RWPE2 (cell line): ENCODE measurements around the gene DRC3.
A peak's percentile ranks its signal among the peaks of the same experiment; 100 is the strongest.

Experiments
- ATAC-seq: fragments of 200-7000 bp; cut with Tn5 transposase; 3 replicates; pipeline ENCODE4 v1.9.1; 2021; ENCODE audit warnings: low read depth
- DNase-seq: peaks from one replicate; pipeline ENCODE4 v3.0.0-alpha.2; 2020; ENCODE audit warnings: low spot score
- H3K27ac ChIP-seq: fragments of 450-650 bp; 2 replicates; pipeline ENCODE4 v1.5.1; 2017; ENCODE audit warnings: mild to moderate bottlenecking; ENCODE audit not compliant: poor library complexity, severe bottlenecking
- H3K27me3 ChIP-seq: fragments of 250-450 bp; sonication (Bioruptor Pico); 2 replicates; pipeline ENCODE4 v1.5.1; 2021; ENCODE audit warnings: mild to moderate bottlenecking, moderate library complexity; ENCODE audit not compliant: insufficient read depth, poor library complexity, severe bottlenecking
- H3K36me3 ChIP-seq: fragments of 250-450 bp; sonication (Bioruptor Pico); 2 replicates; pipeline ENCODE4 v1.5.1; 2020; ENCODE audit warnings: low read depth, mild to moderate bottlenecking, moderate library complexity
- H3K4me1 ChIP-seq: fragments of 250-450 bp; sonication (Bioruptor Pico); 2 replicates; pipeline ENCODE4 v1.5.1; 2021; ENCODE audit warnings: mild to moderate bottlenecking, moderate library complexity; ENCODE audit not compliant: insufficient read depth, poor library complexity, severe bottlenecking
- H3K4me3 ChIP-seq: fragments of 250-450 bp; sonication (Bioruptor Pico); 2 replicates; pipeline ENCODE4 v1.5.1; 2021; ENCODE audit warnings: mild to moderate bottlenecking, moderate library complexity; ENCODE audit not compliant: severe bottlenecking
- H3K9me3 ChIP-seq: fragments of 250-450 bp; sonication (Bioruptor Pico); 2 replicates; pipeline ENCODE4 v1.5.1; 2021; ENCODE audit warnings: mild to moderate bottlenecking, moderate library complexity; ENCODE audit not compliant: severe bottlenecking
- CTCF ChIP-seq: fragments of 450-650 bp; IDR thresholded peaks from one replicate; pipeline ENCODE4 v1.5.1; 2017; ENCODE audit warnings: mild to moderate bottlenecking, moderate library complexity; ENCODE audit not compliant: poor library complexity, severe bottlenecking

Gene DRC3

GRCh38 chr17:18038149-18038850 lies 65.6 kb downstream of the DRC3 start:
- peaks cover 4% of the 10 kb centered on the region; the same call in 1 of the 2 replicates for H3K36me3 ChIP-seq
- no peak for ATAC-seq
- no peaks in the 10 kb centered on the region for H3K4me1 ChIP-seq
- H3K9me3 ChIP-seq: no peaks in the 10 kb centered on the region
- peak overlapping the region; percentile 58 for H3K4me3 ChIP-seq
- H3K27ac ChIP-seq: peak overlapping the region; percentile 45
- H3K27me3 ChIP-seq: no peaks in the 10 kb centered on the region
- no peak for TF ChIP-seq CTCF
- no peak for DNase-seq

GRCh38 chr17:18038861-18039534 lies 66.3 kb downstream of the DRC3 start, which contains the start of the genes ATPAF2 and GID4:
ATPAF2 (minus strand) TSS chr17:18039168; CDS start chr17:18039013, 155 bp downstream.
GID4 (plus strand) TSS chr17:18039408; CDS start chr17:18039465, 57 bp downstream.
- peak; percentile 87 for ATAC-seq

GRCh38 chr17:18039535-18040260 lies 67.0 kb downstream of the DRC3 start:
- peak; percentile 28 for ATAC-seq
- H3K4me1 ChIP-seq: no peaks in the 10 kb centered on the region
- TF ChIP-seq CTCF: no peak
- peak overlapping the region; percentile 58 for H3K4me3 ChIP-seq
- peak overlapping the region; percentile 45 for H3K27ac ChIP-seq
- H3K36me3 ChIP-seq: peaks cover 6% of the 10 kb centered on the region; the same call in 1 of the 2 replicates
- DNase-seq: peak; percentile 72
- H3K9me3 ChIP-seq: no peaks in the 10 kb centered on the region
- no peaks in the 10 kb centered on the region for H3K27me3 ChIP-seq

More at GRCh38 chr17:18038861-18039534, 66.3 kb downstream of the DRC3 start, which contains the start of the genes ATPAF2 and GID4:
- no peaks in the 10 kb centered on the region for H3K4me1 ChIP-seq
- H3K4me3 ChIP-seq: peak within 1 kb of the TSS; percentile 58
- TF ChIP-seq CTCF: no peak
- H3K9me3 ChIP-seq: no peaks in the 10 kb centered on the region
- peak; percentile 99 for DNase-seq
- peaks cover 6% of the 10 kb centered on the region; the same call in 1 of the 2 replicates for H3K36me3 ChIP-seq
- H3K27ac ChIP-seq: peak within 1 kb of the TSS; percentile 45
- no peaks in the 10 kb centered on the region for H3K27me3 ChIP-seq

- Histone ChIP-seq H3K27ac (peak overlapping the region; percentile 45), H3K36me3 (peaks cover 6% of the 10 kb centered on the region; the same call in 1 of the 2 replicates), H3K4me3 (peak overlapping the region; percentile 58), H3K9me3 (no peaks in the 10 kb centered on the region), H3K4me1 (no peaks in the 10 kb centered on the region), H3K27me3 (no peaks in the 10 kb centered on the region)
- no peak for TF ChIP-seq CTCF
- no peak for DNase-seq
- no peak for ATAC-seq
Observed at GRCh38 chr17:18040261-18040858, 67.7 kb downstream of the DRC3 start.
